SK-N-SH (cell line): ENCODE measurements around the gene PARD3B. TPM values are rescaled to one million over a fixed set of nuclear protein-coding genes. Genes with fewer than 3 reads are reported as not detected.

Source experiments
- CTCF ChIA-PET: fragments of 300-600, 350-600 bp; formaldehyde crosslinking; extraction: SDS; loops from one replicate; lab custom pipeline; 2021; lab: Yijun Ruan, JAX
- POLR2A ChIA-PET: fragments of 350-600 bp; sonication (Branson Sonifier 250); formaldehyde crosslinking; extraction: SDS; loops from one replicate; lab custom pipeline; 2020; ENCODE audit warnings: antibody characterized with exemption, inconsistent platforms; lab: Yijun Ruan, JAX
- DNase-seq: peaks from one replicate; pipeline ENCODE4 v3.0.0; 2012
- H2AFZ ChIP-seq: fragments of 200-600 bp; sonication (generic); 2 replicates; pipeline ENCODE4 v1.8.1; 2016; ENCODE audit warnings: antibody characterized with exemption, mild to moderate bottlenecking, low read depth
- H3F3A ChIP-seq: fragments of 200-600 bp; sonication (generic); replicated peaks from 2 replicates; pipeline ENCODE3; 2016; ENCODE audit warnings: antibody characterized with exemption, mild to moderate bottlenecking; ENCODE audit not compliant: insufficient read depth
- H3K27ac ChIP-seq, 2 experiments: fragments of 200-500 bp in 1 of 2; fragments of 200-600 bp in 1 of 2; sonication (Bioruptor generic) in 1 of 2; sonication (generic), shearing (Covaris generic) in 1 of 2; 2 replicates each; pipeline versions ENCODE4 v1.5.1 to v1.6.1; 2014 to 2016; ENCODE audit warnings: low read depth in 2 of 2, inconsistent platforms in 1 of 2, low read length in 1 of 2, mild to moderate bottlenecking in 1 of 2, mixed read lengths in 1 of 2
- H3K27me3 ChIP-seq: fragments of 200-600 bp; sonication (generic), shearing (Covaris generic); 2 replicates; pipeline ENCODE4 v1.6.1; 2016; ENCODE audit warnings: mixed run types; ENCODE audit not compliant: insufficient read depth
- H3K36me3 ChIP-seq, 2 experiments: fragments of 200-500 bp in 1 of 2; fragments of 200-600 bp in 1 of 2; sonication (Bioruptor generic) in 1 of 2; sonication (generic) in 1 of 2; replicated peaks in 1 of 2; 2 replicates each; pipeline versions ENCODE3 to v1.5.1; 2014 to 2016; ENCODE audit warnings: low read length in 1 of 2, mild to moderate bottlenecking in 1 of 2; ENCODE audit not compliant: insufficient read depth in 2 of 2, control insufficient read depth in 1 of 2
- H3K4me1 ChIP-seq, 2 experiments: fragments of 200-500 bp in 1 of 2; fragments of 200-600 bp in 1 of 2; sonication (Bioruptor generic) in 1 of 2; sonication (generic), shearing (Covaris generic) in 1 of 2; 2 replicates each; pipeline versions ENCODE4 v1.5.1 to v1.6.1; 2014 to 2016; ENCODE audit warnings: low read depth in 1 of 2, low read length in 1 of 2, mixed run types in 1 of 2; ENCODE audit not compliant: insufficient read depth in 2 of 2, control insufficient read depth in 1 of 2
- H3K4me2 ChIP-seq: fragments of 200-600 bp; sonication (generic), shearing (Covaris generic); 2 replicates; pipeline ENCODE4 v1.6.1; 2017; ENCODE audit warnings: mixed run types
- H3K4me3 ChIP-seq, 2 experiments: fragments of 200-500 bp in 1 of 2; fragments of 200-600 bp in 1 of 2; sonication (Bioruptor generic) in 1 of 2; sonication (generic), shearing (Covaris generic) in 1 of 2; 2 replicates each; pipeline versions ENCODE4 v1.5.1 to v1.8.1; 2014 to 2016; ENCODE audit warnings: low read depth in 2 of 2, inconsistent platforms in 1 of 2, low read length in 1 of 2, mild to moderate bottlenecking in 1 of 2, mixed read lengths in 1 of 2, moderate library complexity in 1 of 2
- H3K79me2 ChIP-seq: fragments of 200-600 bp; sonication (generic); 2 replicates; pipeline ENCODE4 v1.8.1; 2017; ENCODE audit warnings: mild to moderate bottlenecking; ENCODE audit not compliant: insufficient read depth
- H3K9ac ChIP-seq: fragments of 200-600 bp; sonication (generic); 2 replicates; pipeline ENCODE4 v1.6.1; 2017; ENCODE audit warnings: mixed run types
- H3K9me2 ChIP-seq: fragments of 200-600 bp; sonication (generic); 2 replicates; pipeline ENCODE4 v1.6.1; 2017; ENCODE audit warnings: mixed run types
- H3K9me3 ChIP-seq: fragments of 200-600 bp; sonication (generic); 2 replicates; pipeline ENCODE4 v1.6.1; 2017; ENCODE audit warnings: mixed run types, mild to moderate bottlenecking, moderate library complexity
- H4K20me1 ChIP-seq: fragments of 200-600 bp; sonication (generic); 2 replicates; pipeline ENCODE4 v1.6.1; 2017; ENCODE audit warnings: mild to moderate bottlenecking, mixed run types; ENCODE audit not compliant: insufficient read depth
- CHD2 ChIP-seq: fragments of 150-350 bp; IDR thresholded peaks from 2 replicates; pipeline ENCODE4 v1.6.1; 2018; ENCODE audit warnings: low read length; ENCODE audit not compliant: partially characterized antibody
- CTCF ChIP-seq: fragments of 200-600 bp; sonication (generic); IDR thresholded peaks from 2 replicates; pipeline ENCODE4 v1.6.1; 2017; ENCODE audit warnings: antibody characterized with exemption, mild to moderate bottlenecking, moderate library complexity
- EP300 ChIP-seq, 2 experiments: IDR thresholded peaks; 2 replicates each; pipeline versions ENCODE4 v1.4.0 to v1.6.1; 2012; ENCODE audit warnings: borderline replicate concordance in 1 of 2, low read depth in 1 of 2, low read length in 1 of 2
- FOXM1 ChIP-seq: IDR thresholded peaks from 2 replicates; pipeline ENCODE4 v1.4.0; 2012; ENCODE audit warnings: low read depth, mild to moderate bottlenecking
- GATA2 ChIP-seq: sonication (generic); formaldehyde crosslinking; IDR thresholded peaks from 2 replicates; pipeline ENCODE4 v1.5.0; 2020; ENCODE audit warnings: mild to moderate bottlenecking, missing genetic modification reagents
- JUND ChIP-seq: IDR thresholded peaks from 2 replicates; pipeline ENCODE4 v1.4.0; 2012
- MAX ChIP-seq: IDR thresholded peaks from 2 replicates; pipeline ENCODE4 v1.4.0; 2012; ENCODE audit warnings: low read depth
- MEF2A ChIP-seq: IDR thresholded peaks from 2 replicates; pipeline ENCODE4 v1.4.0; 2012; ENCODE audit warnings: low read depth, borderline replicate concordance
- NFIC ChIP-seq: IDR thresholded peaks from 2 replicates; pipeline ENCODE4 v1.4.0; 2012; ENCODE audit warnings: borderline replicate concordance
- NRF1 ChIP-seq: IDR thresholded peaks from 2 replicates; pipeline ENCODE4 v1.6.1; 2012; ENCODE audit warnings: low read depth, mild to moderate bottlenecking, low read length
- RAD21 ChIP-seq: IDR thresholded peaks from 2 replicates; pipeline ENCODE4 v1.6.1; 2012; ENCODE audit warnings: mild to moderate bottlenecking, low read length
- TAF1 ChIP-seq: IDR thresholded peaks from 2 replicates; pipeline ENCODE4 v1.6.1; 2012; ENCODE audit warnings: low read depth, mild to moderate bottlenecking, low read length, moderate library complexity, borderline replicate concordance
- TEAD4 ChIP-seq: IDR thresholded peaks from 2 replicates; pipeline ENCODE4 v1.4.0; 2012; ENCODE audit warnings: mild to moderate bottlenecking, borderline replicate concordance; ENCODE audit not compliant: insufficient read depth
- YY1 ChIP-seq: IDR thresholded peaks from 2 replicates; pipeline ENCODE4 v1.4.0; 2012; ENCODE audit warnings: low read depth, mild to moderate bottlenecking
- ZBTB33 ChIP-seq: IDR thresholded peaks from 2 replicates; pipeline ENCODE4 v1.4.0; 2012; ENCODE audit warnings: low read depth, borderline replicate concordance
- WGBS: methylation state at CpG from one replicate; pipeline ENCODE4 v1.1.6; 2017; ENCODE audit warnings: low lambda C conversion rate; 5-methylcytosine and 5-hydroxymethylcytosine counted together
- polyA plus RNA-seq, 3 experiments: library from polyadenylated mRNA; depleted of rRNA; stranded (reverse); fragments of >200 nt; gene quantifications; 2 replicates each; pipeline ENCODE4 v1.2.3, GENCODE V29; 2012
- TF ChIP-seq, protein P1 (sequence below): fragments of 150-350 bp; IDR thresholded peaks from 2 replicates; pipeline ENCODE4 v1.6.1; 2017; ENCODE audit warnings: antibody characterized with exemption, low read length, low read depth, borderline replicate concordance
- TF ChIP-seq, protein P2 (sequence below): IDR thresholded peaks from 2 replicates; pipeline ENCODE4; 2012
- TF ChIP-seq, protein P3 (sequence below): fragments of 150-350 bp; IDR thresholded peaks from 2 replicates; pipeline ENCODE4 v1.6.1; 2016; ENCODE audit warnings: mild to moderate bottlenecking, low read depth, low read length

The PARD3B gene
- polyA plus RNA-seq, 1 of the 3 experiments (the other 2 are of a cell fraction): 0.87 TPM

DNA sequence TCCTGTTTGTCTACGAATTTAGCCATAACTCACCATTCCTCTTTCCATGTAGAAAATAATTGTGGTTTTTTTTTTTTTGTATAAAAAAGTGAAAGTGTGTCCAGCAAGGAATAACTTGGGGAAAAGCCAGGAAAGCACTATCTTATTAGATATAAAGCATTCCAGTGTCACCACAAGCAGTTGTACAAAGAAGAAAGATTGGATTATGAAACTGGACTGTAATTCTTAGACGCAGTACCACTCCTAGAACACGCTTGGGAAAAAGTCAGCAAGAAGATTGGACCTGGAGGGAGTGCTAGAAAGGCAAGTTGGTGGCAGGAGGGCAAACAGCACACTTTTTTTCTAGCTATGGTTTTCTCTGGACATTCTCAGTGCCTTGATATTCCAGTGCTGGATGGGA lies 186.7 kb downstream of the PARD3B start:
- no peaks in the 10 kb centered on the region for H3K79me2 ChIP-seq
- H3K4me2 ChIP-seq: no peak overlapping the region
- peaks cover 0 to 9% of the 10 kb centered on the region in 2 experiments; a peak in 2 of 4 replicates for H3K4me1 ChIP-seq
- ChIA-PET CTCF (interaction anchor here (2.4 kb wide), 1 partner anchor 40 kb away, joined by 6 read pairs; no protein-coding TSS in a partner anchor), POLR2A (no interaction called here)
- no peaks in the 10 kb centered on the region for H3K36me3 ChIP-seq
- H3K9me2 ChIP-seq: no peaks in the 10 kb centered on the region
- no peaks in the 10 kb centered on the region for H3F3A ChIP-seq
- H2AFZ ChIP-seq: no peak overlapping the region
- H4K20me1 ChIP-seq: no peaks in the 10 kb centered on the region
- no peak overlapping the region for H3K4me3 ChIP-seq
- TF ChIP-seq, protein P1, sequence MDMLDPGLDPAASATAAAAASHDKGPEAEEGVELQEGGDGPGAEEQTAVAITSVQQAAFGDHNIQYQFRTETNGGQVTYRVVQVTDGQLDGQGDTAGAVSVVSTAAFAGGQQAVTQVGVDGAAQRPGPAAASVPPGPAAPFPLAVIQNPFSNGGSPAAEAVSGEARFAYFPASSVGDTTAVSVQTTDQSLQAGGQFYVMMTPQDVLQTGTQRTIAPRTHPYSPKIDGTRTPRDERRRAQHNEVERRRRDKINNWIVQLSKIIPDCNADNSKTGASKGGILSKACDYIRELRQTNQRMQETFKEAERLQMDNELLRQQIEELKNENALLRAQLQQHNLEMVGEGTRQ: no peak
- TF ChIP-seq NFIC: peak; percentile 57
- peak; percentile 42; the same call in 1 of the 2 replicates for TF ChIP-seq TEAD4
- WGBS: 14% methylated on average over 3 of the region's 3 CpGs
- no peak overlapping the region for H3K9ac ChIP-seq
- H3K27me3 ChIP-seq: no peaks in the 10 kb centered on the region
- DNase-seq: no peak
- no peaks in the 10 kb centered on the region for H3K9me3 ChIP-seq
- peak overlapping the region in 1 of 2 experiments; percentile 6; a peak in 2 of 4 replicates for H3K27ac ChIP-seq

- TF ChIP-seq RAD21 (no peak), CTCF (no peak), FOXM1 (no peak), JUND (no peak), EP300 (IDR thresholded peaks at IDR 0.05; ENCODE audit: borderline replicate concordance in 1 of 2, low read depth in 1 of 2, low read length in 1 of 2) (no peak), MEF2A (no peak), CHD2 (no peak), TAF1 (no peak), GATA2 (CRISPR knock-in tag) (no peak), NRF1 (no peak), MAX (no peak), YY1 (no peak), ZBTB33 (no peak)
- TF ChIP-seq, protein P2, sequence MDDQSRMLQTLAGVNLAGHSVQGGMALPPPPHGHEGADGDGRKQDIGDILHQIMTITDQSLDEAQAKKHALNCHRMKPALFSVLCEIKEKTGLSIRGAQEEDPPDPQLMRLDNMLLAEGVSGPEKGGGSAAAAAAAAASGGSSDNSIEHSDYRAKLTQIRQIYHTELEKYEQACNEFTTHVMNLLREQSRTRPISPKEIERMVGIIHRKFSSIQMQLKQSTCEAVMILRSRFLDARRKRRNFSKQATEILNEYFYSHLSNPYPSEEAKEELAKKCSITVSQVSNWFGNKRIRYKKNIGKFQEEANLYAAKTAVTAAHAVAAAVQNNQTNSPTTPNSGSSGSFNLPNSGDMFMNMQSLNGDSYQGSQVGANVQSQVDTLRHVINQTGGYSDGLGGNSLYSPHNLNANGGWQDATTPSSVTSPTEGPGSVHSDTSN: no peak
- TF ChIP-seq, protein P1: no peak
- TF ChIP-seq, protein P3, sequence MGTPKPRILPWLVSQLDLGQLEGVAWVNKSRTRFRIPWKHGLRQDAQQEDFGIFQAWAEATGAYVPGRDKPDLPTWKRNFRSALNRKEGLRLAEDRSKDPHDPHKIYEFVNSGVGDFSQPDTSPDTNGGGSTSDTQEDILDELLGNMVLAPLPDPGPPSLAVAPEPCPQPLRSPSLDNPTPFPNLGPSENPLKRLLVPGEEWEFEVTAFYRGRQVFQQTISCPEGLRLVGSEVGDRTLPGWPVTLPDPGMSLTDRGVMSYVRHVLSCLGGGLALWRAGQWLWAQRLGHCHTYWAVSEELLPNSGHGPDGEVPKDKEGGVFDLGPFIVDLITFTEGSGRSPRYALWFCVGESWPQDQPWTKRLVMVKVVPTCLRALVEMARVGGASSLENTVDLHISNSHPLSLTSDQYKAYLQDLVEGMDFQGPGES: no peak
- TF ChIP-seq, all 33 proteins: peak for 0
- ChIA-PET POLR2A (no interaction called here), CTCF (no interaction called here)
- no peaks in the 10 kb centered on the region for H3K9me3 ChIP-seq
- H3K27me3 ChIP-seq: no peaks in the 10 kb centered on the region
- no peak overlapping the region for H2AFZ ChIP-seq
- no peaks in the 10 kb centered on the region; a peak in 1 of 4 replicates for H3K4me1 ChIP-seq
- no peak overlapping the region for H3K4me3 ChIP-seq
- no peak overlapping the region for H3K4me2 ChIP-seq
- DNase-seq: no peak
- no peak overlapping the region for H3K27ac ChIP-seq
- no peak overlapping the region for H3K9ac ChIP-seq
- 70% methylated on average over 1 of the region's 1 CpG for WGBS
- no peaks in the 10 kb centered on the region for H3K36me3 ChIP-seq
- no peaks in the 10 kb centered on the region for H4K20me1 ChIP-seq
- H3K79me2 ChIP-seq: no peaks in the 10 kb centered on the region
- no peaks in the 10 kb centered on the region for H3F3A ChIP-seq
- no peaks in the 10 kb centered on the region; the same call in 1 of the 2 replicates for H3K9me2 ChIP-seq
Observed at GRCh38 chr2:204737296-204737695, 192.0 kb downstream of the PARD3B start.
